UCSD-AML1 (cell line): ENCODE results near the gene ADI1.

ENCODE experiments used
- DNase-seq: peaks from one replicate; lab custom pipeline; 2025; ENCODE audit not compliant: unreplicated experiment; lab: John Stamatoyannopoulos, UW

ADI1 gene

DNA sequence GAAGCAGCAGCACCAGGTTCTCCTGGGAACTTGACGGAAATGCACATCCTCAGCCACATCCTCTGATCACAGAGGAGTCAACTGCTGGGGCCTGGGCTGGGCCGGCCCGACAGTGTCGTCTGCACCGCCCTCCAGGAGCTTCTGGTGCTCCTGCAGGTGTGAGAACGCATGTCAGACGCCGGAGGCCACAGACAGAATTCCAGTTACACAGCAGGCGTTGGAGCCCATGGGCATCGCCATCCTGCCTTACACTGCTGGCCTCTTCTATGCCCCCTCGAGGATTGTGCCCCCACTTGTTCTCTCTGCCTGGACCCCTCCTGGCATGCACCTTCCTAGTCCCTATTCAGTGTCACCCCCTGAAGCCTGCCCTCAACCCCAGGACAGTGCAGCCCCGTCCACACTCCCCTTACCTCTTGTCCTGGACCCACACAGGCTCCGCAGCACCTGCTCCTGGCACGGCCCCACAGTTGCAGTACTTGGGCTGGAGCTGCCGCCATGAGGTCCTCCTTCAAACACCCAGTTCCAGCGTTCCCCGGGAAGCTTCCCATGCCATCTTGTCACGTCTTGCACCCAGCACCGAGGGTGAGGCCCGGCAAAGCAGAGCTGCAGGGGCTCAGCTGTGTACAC is 37.5 kb downstream of the ADI1 start:
- no peak for DNase-seq

DNA sequence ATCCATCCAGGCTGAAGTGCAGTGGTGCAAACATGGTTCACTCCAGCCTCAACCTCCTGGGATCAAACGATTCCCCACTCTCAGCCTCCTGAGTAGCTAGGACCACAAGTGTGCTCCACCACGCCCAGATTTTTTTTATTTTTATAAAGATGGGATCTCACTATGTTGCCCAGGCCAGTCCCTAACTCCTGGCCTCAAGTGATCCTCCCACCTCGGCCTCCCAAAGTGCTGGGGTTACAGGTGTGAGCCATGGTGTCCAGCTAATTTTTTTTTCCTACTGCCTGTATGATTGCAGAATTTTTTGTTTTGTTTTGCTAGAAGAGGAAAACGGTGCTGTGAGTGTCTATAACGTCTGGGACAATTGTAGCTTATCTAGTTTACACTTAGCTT is 38.3 kb downstream of the ADI1 start:
- DNase-seq, result no peak

DNA sequence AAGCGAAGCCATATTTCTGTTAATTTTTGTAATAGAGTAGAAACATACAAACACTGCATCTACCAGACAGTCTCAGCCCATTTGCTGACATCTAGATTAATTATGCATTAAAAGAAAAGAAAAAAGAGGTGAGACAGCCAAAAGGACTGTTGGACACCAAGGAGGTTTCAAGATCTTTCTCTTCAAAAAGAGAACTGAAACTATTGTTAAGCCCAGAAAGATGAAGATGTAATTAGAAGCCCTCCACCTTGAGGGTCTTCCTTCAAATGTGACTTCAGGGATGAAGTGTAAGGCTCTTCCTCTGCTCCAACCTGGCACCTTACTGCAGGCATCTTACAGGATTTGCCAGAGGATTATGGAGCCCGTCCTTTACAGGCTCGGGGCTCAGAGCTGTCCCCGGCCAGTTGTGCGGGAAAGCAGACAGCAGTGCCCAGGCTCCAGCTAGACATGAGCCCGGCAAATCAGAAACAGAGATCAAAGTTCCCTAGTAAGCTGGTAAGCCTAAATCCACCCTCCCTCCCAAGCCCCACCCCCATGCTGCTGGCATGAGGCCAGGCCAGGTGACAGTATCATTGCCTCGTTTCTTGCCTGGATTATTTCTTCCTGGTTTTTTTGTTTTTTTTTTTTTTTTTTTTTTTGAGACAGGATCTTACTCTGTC is 38.9 kb downstream of the ADI1 start:
- no peak for DNase-seq

GRCh38 chr2:3479430-3480320 is 39.7 kb downstream of the ADI1 start:
- no peak for DNase-seq

- no peak for DNase-seq
These were observed 40.4 kb downstream of the ADI1 start for GRCh38 chr2:3478846-3479385.

DNA sequence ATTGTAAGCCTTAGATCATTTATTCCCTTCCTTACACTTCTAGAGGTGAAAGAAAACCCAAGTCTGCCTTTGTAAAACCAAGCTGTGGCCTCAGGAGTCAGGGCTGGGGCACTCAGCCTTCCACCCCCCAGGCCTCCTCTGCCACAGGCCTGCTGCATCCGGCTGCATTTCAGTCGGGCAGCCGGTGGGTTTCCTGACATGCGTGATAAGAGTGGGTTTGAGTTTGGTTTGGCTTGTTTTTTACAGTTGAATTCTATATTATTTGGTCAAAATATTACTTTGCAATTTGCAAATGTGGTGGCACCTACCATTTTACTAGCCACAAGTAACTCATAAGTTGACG is 42.4 kb downstream of the ADI1 start:
- DNase-seq, result no peak

- DNase-seq, result no peak
These were observed 42.9 kb downstream of the ADI1 start for GRCh38 chr2:3476321-3476984.

DNA sequence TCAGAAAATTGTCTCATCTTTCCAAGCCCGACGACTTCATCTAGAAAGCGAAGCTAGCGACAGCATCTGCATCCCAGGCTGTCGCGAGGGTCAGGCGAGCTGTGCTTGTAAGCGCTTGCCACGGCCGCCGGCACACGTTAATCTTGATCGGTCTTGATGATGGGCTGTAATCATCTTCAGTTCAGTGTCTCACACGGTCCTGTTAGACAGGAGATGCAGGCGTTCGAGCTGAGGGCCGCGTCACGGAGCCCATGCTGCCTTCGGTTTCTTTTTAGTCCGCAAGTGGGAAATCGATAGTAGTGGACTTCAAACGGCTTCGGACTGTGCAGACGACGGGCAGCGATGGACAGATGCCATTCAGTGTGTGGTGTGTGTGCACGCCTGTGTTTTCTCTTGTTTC is 43.6 kb downstream of the ADI1 start:
- DNase-seq, result no peak

GRCh38 chr2:3472966-3473365 is 46.4 kb downstream of the ADI1 start:
- no peak for DNase-seq

GRCh38 chr2:3472296-3472695 is 47.0 kb downstream of the ADI1 start:
- DNase-seq, result no peak

- no peak for DNase-seq
These were observed 48.2 kb downstream of the ADI1 start for GRCh38 chr2:3470856-3471737.

GRCh38 chr2:3470166-3470651 is 49.1 kb downstream of the ADI1 start:
- DNase-seq, result no peak

DNA sequence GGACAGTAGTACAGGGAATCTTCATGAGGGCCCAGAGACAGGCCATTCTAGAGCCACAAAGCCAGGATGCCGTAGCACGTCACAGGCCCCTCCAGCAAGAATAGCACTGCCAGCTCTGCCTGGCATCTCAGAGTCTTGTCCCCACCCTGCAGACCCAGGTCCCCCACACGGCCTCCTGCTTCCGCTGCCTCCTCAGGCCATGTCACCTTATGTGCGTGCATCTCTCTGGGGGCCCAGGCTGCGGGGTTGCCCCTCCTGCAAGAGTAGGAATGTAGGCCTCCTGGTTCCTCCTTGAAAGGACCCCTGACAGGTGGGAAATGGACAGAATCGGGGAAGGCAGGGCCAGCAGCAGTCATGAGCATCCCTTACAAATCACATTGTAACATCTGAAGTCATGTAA is 49.8 kb downstream of the ADI1 start:
- DNase-seq, result no peak

DNA sequence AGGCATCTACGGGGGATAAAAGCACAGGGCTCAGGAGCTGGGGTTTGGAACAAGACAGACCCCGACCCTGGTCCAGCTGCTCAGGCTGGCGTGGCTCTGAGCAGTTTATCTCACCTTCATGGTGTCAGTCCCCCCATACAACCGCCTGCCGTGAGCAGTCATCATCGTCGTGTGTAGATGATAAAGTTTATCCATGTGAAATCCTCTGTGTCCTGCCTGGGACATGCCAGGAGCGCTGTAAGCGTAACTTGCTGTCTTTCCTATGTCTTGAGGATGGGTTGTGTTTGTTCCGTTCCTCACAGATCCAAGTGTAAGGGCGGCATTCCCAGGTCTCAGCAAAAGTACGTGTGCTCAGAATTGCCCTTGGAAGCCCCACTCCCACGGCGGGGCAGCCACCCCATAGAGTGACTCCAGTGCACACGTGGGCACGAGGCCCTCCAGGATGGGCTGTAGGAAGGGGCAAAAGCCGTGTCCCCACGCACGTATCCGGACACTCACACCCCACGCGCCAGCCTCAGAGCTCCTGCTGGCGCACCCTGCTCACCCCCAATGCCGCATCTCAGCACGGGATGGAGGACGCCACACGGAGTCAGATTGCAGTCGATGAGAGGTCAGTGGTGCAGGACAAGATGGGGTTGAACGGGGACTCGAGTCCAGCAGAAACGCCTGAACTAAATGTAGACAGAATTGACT is 50.9 kb downstream of the ADI1 start:
- DNase-seq, result no peak

- no peak for DNase-seq
These were observed 51.7 kb downstream of the ADI1 start for GRCh38 chr2:3467654-3468053.

DNA sequence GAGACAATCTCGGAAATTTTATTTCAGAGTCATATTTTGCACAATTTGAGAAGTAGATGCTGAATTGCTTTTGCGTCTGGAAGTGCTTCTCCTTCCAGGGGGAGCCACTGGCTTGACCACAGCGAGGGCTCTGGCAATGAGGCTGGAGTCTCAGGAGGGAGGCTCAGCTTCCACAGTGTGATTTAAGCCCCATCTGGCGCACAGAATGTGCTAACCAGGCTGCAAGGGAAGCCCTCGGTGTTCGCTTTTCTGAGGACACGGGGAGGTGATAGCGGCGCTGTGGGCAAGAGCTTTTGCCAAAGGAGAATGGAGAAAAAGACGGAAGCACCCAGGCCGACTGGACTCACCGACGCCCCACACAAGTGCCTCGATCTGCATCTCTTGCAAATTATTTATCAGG is 52.4 kb downstream of the ADI1 start:
- DNase-seq, result no peak

DNA sequence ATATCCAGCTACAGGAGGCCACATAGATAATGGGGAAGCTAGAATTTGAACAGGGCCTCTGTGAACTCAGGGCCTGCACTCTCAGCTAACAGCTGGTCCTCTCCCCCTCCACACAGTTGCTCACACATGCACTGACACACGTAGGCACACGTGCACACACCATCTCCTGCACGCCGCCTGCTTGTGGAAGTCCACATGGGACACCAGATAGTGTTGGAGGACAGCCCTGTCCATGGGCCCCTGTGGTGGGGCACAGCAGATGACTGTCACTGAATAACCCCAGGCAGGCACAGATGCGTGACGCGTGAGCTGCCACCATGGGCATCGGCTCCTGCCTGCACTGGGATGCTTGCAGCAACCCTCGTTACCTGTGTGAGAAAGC is 52.9 kb downstream of the ADI1 start:
- no peak for DNase-seq

- no peak for DNase-seq
These were observed 53.4 kb downstream of the ADI1 start for GRCh38 chr2:3465844-3466481.

GRCh38 chr2:3465328-3465727 is 54.0 kb downstream of the ADI1 start:
- no peak for DNase-seq
